Neural progenitor cell (in vitro differentiated cells): ENCODE results near the gene DLX4. TPM values are rescaled to one million over a fixed set of nuclear protein-coding genes. Genes with fewer than 3 reads are reported as not detected.
A peak's percentile ranks its signal among the peaks of the same experiment; 100 is the strongest.

Experiments
- DNase-seq: peaks from one replicate; pipeline ENCODE4 v3.0.0-alpha.2; 2016; ENCODE audit warnings: low spot score
- H2AFZ ChIP-seq: fragments of 200-600 bp; sonication (generic); replicated peaks from 2 replicates; pipeline ENCODE4 v1.6.1; 2016; ENCODE audit warnings: antibody characterized with exemption
- H3F3A ChIP-seq: fragments of 200-600 bp; sonication (generic); 2 replicates; pipeline ENCODE4 v1.6.1; 2016; ENCODE audit warnings: antibody characterized with exemption, low read depth
- H3K27ac ChIP-seq: fragments of 200-600 bp; sonication (generic); 2 replicates; pipeline ENCODE4 v1.5.1; 2016; ENCODE audit warnings: mild to moderate bottlenecking
- H3K27me3 ChIP-seq: fragments of 200-600 bp; sonication (generic); 2 replicates; pipeline ENCODE4 v1.6.1; 2016; ENCODE audit warnings: mild to moderate bottlenecking, moderate library complexity
- H3K36me3 ChIP-seq: fragments of 200-600 bp; sonication (generic); 2 replicates; pipeline ENCODE4 v1.5.1; 2016
- H3K4me1 ChIP-seq: fragments of 200-600 bp; sonication (generic); 2 replicates; pipeline ENCODE4 v1.6.1; 2016; ENCODE audit warnings: mixed run types
- H3K4me2 ChIP-seq: fragments of 200-600 bp; sonication (generic); 2 replicates; pipeline ENCODE4 v1.6.1; 2016
- H3K4me3 ChIP-seq: fragments of 200-600 bp; sonication (generic); 2 replicates; pipeline ENCODE4 v1.5.1; 2016
- H3K79me2 ChIP-seq: fragments of 200-600 bp; sonication (generic); 2 replicates; pipeline ENCODE4 v1.6.1; 2016; ENCODE audit warnings: low read depth
- H3K9ac ChIP-seq: fragments of 200-600 bp; sonication (generic); 2 replicates; pipeline ENCODE4 v1.6.1; 2016
- H3K9me3 ChIP-seq: fragments of 200-600 bp; sonication (generic); 2 replicates; pipeline ENCODE4 v1.5.1; 2016; ENCODE audit warnings: low read depth
- H4K20me1 ChIP-seq: fragments of 200-600 bp; sonication (generic); 2 replicates; pipeline ENCODE4 v1.6.1; 2016; ENCODE audit warnings: low read depth
- H3K27ac Mint-ChIP-seq: 3 replicates; pipeline ENCODE4 v1.8.0; 2021; ENCODE audit warnings: mixed read lengths
- H3K27me3 Mint-ChIP-seq: 2 replicates; pipeline ENCODE4 v1.8.0; 2022; ENCODE audit warnings: low read depth, mild to moderate bottlenecking, inconsistent platforms, moderate library complexity, mixed read lengths; ENCODE audit not compliant: insufficient read depth
- H3K36me3 Mint-ChIP-seq: 3 replicates; pipeline ENCODE4 v1.8.0; 2021; ENCODE audit warnings: mixed read lengths
- H3K4me1 Mint-ChIP-seq: 3 replicates; pipeline ENCODE4 v1.8.0; 2021; ENCODE audit warnings: mixed read lengths
- H3K4me3 Mint-ChIP-seq: 3 replicates; pipeline ENCODE4 v1.8.0; 2021; ENCODE audit warnings: mild to moderate bottlenecking, moderate library complexity, mixed read lengths
- H3K9me3 Mint-ChIP-seq: 3 replicates; pipeline ENCODE4 v1.8.0; 2020; ENCODE audit warnings: mixed read lengths
- EZH2 ChIP-seq: fragments of 200-600 bp; sonication (generic); IDR thresholded peaks from 2 replicates; pipeline ENCODE4 v1.6.1; 2017; ENCODE audit warnings: antibody characterized with exemption, mild to moderate bottlenecking, moderate library complexity
- EZH2phosphoT487 ChIP-seq: fragments of 200-600 bp; sonication (generic); IDR thresholded peaks from 2 replicates; pipeline ENCODE4 v1.6.1; 2017; ENCODE audit warnings: antibody characterized with exemption
- total RNA-seq: library from RNA; depleted of rRNA; stranded (reverse); fragments of >200 nt; gene quantifications from 2 replicates; pipeline ENCODE4 v1.2.3, GENCODE V29; 2015; ENCODE audit warnings: low replicate concordance
- TF ChIP-seq, protein P1 (sequence below): fragments of 200-600 bp; sonication (generic); IDR thresholded peaks from 2 replicates; pipeline ENCODE4 v1.5.1; 2017; ENCODE audit warnings: antibody characterized with exemption, mild to moderate bottlenecking

The DLX4 gene
- total RNA-seq, 1 donor from 2014 or later: not detected

DNA sequence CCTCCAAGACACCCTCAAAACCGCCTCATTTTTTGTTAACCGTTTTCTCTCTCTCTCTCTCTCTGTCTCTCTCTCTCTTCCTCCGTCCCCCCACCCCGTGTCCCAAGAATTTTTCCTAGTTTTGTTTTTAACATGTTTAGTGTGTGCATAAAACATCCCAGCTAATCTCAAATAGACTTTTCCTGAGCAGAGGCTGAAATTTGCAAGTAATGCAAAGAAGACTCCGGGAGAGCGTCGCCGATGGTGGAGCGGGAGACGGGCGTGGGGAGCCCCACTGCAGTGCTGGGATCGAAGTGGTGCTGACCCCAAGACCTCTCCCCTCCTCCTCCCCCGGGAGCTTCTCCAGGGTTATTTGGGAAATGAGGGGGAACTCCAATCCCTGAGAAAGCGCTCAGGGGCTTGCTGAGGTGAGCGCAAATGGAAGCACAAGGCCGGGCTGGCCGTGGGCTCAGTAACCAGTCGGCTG lies 4.7 kb upstream of the DLX4 start:
- Mint-ChIP-seq H3K4me1 (peaks cover 25% of the 10 kb centered on the region), H3K36me3 (no peaks in the 10 kb centered on the region), H3K27me3 (peaks cover 85% of the 10 kb centered on the region), H3K27ac (no peak overlapping the region), H3K9me3 (peaks cover 3% of the 10 kb centered on the region), H3K4me3 (peak overlapping the region; percentile 70)
- Histone ChIP-seq H3K4me2 (peak overlapping the region; percentile 76), H3F3A (peaks cover 47% of the 10 kb centered on the region), H3K9me3 (no peaks in the 10 kb centered on the region), H3K4me3 (peak overlapping the region; percentile 39), H3K27ac (no peak overlapping the region), H3K27me3 (peaks cover 95% of the 10 kb centered on the region), H3K79me2 (no peaks in the 10 kb centered on the region), H2AFZ (peak overlapping the region; percentile 48), H3K4me1 (peaks cover 38% of the 10 kb centered on the region), H3K9ac (no peak overlapping the region), H4K20me1 (peaks cover 37% of the 10 kb centered on the region), H3K36me3 (no peaks in the 10 kb centered on the region)
- peak; percentile 71 for DNase-seq
- TF ChIP-seq EZH2: no peak
- TF ChIP-seq EZH2phosphoT487: no peak
- TF ChIP-seq, protein P1, sequence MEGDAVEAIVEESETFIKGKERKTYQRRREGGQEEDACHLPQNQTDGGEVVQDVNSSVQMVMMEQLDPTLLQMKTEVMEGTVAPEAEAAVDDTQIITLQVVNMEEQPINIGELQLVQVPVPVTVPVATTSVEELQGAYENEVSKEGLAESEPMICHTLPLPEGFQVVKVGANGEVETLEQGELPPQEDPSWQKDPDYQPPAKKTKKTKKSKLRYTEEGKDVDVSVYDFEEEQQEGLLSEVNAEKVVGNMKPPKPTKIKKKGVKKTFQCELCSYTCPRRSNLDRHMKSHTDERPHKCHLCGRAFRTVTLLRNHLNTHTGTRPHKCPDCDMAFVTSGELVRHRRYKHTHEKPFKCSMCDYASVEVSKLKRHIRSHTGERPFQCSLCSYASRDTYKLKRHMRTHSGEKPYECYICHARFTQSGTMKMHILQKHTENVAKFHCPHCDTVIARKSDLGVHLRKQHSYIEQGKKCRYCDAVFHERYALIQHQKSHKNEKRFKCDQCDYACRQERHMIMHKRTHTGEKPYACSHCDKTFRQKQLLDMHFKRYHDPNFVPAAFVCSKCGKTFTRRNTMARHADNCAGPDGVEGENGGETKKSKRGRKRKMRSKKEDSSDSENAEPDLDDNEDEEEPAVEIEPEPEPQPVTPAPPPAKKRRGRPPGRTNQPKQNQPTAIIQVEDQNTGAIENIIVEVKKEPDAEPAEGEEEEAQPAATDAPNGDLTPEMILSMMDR: no peak

DNA sequence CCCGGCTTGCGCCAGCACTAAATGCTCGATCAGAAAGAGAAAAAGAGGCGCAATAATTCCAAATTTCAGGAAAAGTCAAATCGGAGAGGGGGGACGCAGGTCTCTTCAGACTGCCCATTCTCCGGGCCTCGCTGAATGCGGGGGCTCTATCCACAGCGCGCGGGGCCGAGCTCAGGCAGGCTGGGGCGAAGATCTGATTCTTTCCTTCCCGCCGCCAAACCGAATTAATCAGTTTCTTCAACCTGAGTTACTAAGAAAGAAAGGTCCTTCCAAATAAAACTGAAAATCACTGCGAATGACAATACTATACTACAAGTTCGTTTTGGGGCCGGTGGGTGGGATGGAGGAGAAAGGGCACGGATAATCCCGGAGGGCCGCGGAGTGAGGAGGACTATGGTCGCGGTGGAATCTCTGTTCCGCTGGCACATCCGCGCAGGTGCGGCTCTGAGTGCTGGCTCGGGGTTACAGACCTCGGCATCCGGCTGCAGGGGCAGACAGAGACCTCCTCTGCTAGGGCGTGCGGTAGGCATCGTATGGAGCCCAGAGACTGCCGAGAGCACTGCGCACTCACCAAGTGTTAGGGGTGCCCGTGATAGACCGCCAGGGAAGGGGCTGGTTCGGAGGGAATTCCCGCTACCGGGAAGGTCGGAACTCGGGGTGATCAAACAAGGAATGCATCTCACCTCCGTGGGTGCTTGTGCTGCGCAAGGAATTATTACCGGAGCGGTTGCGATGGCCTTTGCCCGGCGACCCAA lies 4.0 kb upstream of the DLX4 start:
- Histone ChIP-seq H3K9ac (no peak overlapping the region), H2AFZ (no peak overlapping the region), H3F3A (peaks cover 50% of the 10 kb centered on the region), H3K9me3 (no peaks in the 10 kb centered on the region), H3K27ac (no peak overlapping the region), H4K20me1 (peaks cover 43% of the 10 kb centered on the region), H3K4me2 (peak overlapping the region; percentile 76), H3K36me3 (no peaks in the 10 kb centered on the region), H3K4me3 (peak overlapping the region; percentile 39), H3K27me3 (peaks cover 96% of the 10 kb centered on the region), H3K4me1 (peaks cover 44% of the 10 kb centered on the region), H3K79me2 (no peaks in the 10 kb centered on the region)
- Mint-ChIP-seq H3K9me3 (peaks cover 3% of the 10 kb centered on the region), H3K4me3 (peak overlapping the region; percentile 70), H3K4me1 (peaks cover 27% of the 10 kb centered on the region), H3K27ac (no peak overlapping the region), H3K36me3 (no peaks in the 10 kb centered on the region), H3K27me3 (peaks cover 89% of the 10 kb centered on the region)
- TF ChIP-seq EZH2phosphoT487: peak; percentile 87
- peak; percentile 98 for TF ChIP-seq EZH2
- TF ChIP-seq, protein P1: no peak
- DNase-seq: peak; percentile 67

DNA sequence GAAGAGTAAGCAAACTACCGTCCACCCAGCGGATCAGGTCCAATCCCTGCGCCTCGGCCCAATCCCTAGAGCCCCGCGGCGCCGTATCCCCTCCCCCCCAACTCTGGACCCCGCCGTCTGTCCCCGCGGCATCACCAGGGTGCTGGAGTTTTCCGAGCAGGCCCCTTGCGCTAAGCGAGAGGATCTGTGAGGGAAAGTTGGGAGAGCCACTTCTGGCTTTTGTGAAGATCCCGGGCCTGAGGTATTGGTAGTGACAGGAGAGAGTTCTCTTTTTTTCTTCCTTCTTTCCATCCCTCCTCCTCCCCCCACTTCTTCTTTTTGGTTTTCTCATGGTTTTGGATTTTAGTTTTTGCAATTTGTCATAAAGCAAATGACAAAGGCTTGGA lies 3.5 kb upstream of the DLX4 start:
- Histone ChIP-seq H3K4me1 (peaks cover 45% of the 10 kb centered on the region), H3K27ac (no peak overlapping the region), H3K4me3 (peak overlapping the region; percentile 39), H3K79me2 (no peaks in the 10 kb centered on the region), H3K27me3 (peaks cover 100% of the 10 kb centered on the region), H3K9me3 (no peaks in the 10 kb centered on the region), H3K4me2 (peak overlapping the region; percentile 76), H2AFZ (no peak overlapping the region), H4K20me1 (peaks cover 49% of the 10 kb centered on the region), H3K36me3 (no peaks in the 10 kb centered on the region), H3K9ac (no peak overlapping the region), H3F3A (peaks cover 50% of the 10 kb centered on the region)
- DNase-seq: peak; percentile 53
- Mint-ChIP-seq H3K4me3 (no peak overlapping the region), H3K27me3 (peaks cover 94% of the 10 kb centered on the region), H3K36me3 (no peaks in the 10 kb centered on the region), H3K9me3 (peaks cover 4% of the 10 kb centered on the region), H3K27ac (no peak overlapping the region), H3K4me1 (peaks cover 29% of the 10 kb centered on the region)
- TF ChIP-seq, protein P1: no peak
- TF ChIP-seq EZH2phosphoT487 (peak; percentile 15), EZH2 (peak; percentile 15)
